GM23338 (cell line): ENCODE data around the gene RAMP3. TPM values are rescaled to one million over a fixed set of nuclear protein-coding genes. Genes with fewer than 3 reads are reported as not detected.

Source experiments
- ATAC-seq: fragments of 200-7000 bp; cut with Tn5 transposase; 3 replicates; pipeline ENCODE4 v1.9.1; 2020
- DNase-seq: peaks from one replicate; pipeline ENCODE4 v3.0.0-alpha.2; 2015; ENCODE audit warnings: low spot score
- H2AFZ ChIP-seq: fragments of 200-600 bp; sonication (generic); 2 replicates; pipeline ENCODE4 v1.8.0; 2016; ENCODE audit warnings: antibody characterized with exemption, mild to moderate bottlenecking, moderate library complexity
- H3F3A ChIP-seq: fragments of 200-600 bp; sonication (generic); replicated peaks from 2 replicates; pipeline ENCODE4 v1.8.0; 2017; ENCODE audit warnings: antibody characterized with exemption, mixed run types, low read depth
- H3K27ac ChIP-seq: fragments of 200-600 bp; sonication (generic); 2 replicates; pipeline ENCODE4 v1.6.1; 2016; ENCODE audit warnings: low read depth
- H3K27me3 ChIP-seq: fragments of 200-600 bp; sonication (generic); 2 replicates; pipeline ENCODE4 v1.8.0; 2016; ENCODE audit warnings: mild to moderate bottlenecking, mixed run types, moderate library complexity; ENCODE audit not compliant: insufficient read depth
- H3K36me3 ChIP-seq: fragments of 200-600 bp; sonication (generic); 2 replicates; pipeline ENCODE4 v1.8.0; 2016; ENCODE audit warnings: mild to moderate bottlenecking; ENCODE audit not compliant: insufficient read depth
- H3K4me1 ChIP-seq: fragments of 200-600 bp; sonication (generic); 2 replicates; pipeline ENCODE4 v1.8.0; 2016; ENCODE audit warnings: mild to moderate bottlenecking, moderate library complexity; ENCODE audit not compliant: insufficient read depth
- H3K4me2 ChIP-seq: fragments of 200-600 bp; sonication (generic); 2 replicates; pipeline ENCODE4 v1.7.1; 2017; ENCODE audit warnings: mixed run types
- H3K4me3 ChIP-seq: fragments of 200-600 bp; sonication (generic); 2 replicates; pipeline ENCODE4 v1.6.1; 2016; ENCODE audit warnings: mixed run types
- H3K79me2 ChIP-seq: fragments of 200-600 bp; sonication (generic); replicated peaks from 2 replicates; pipeline ENCODE4 v1.8.0; 2017; ENCODE audit warnings: mild to moderate bottlenecking; ENCODE audit not compliant: insufficient read depth
- H3K9me2 ChIP-seq: fragments of 200-600 bp; sonication (generic); 2 replicates; pipeline ENCODE4 v1.8.0; 2017; ENCODE audit not compliant: insufficient read depth
- H4K20me1 ChIP-seq: fragments of 200-600 bp; sonication (generic); replicated peaks from 2 replicates; pipeline ENCODE4 v1.8.0; 2017; ENCODE audit warnings: mild to moderate bottlenecking; ENCODE audit not compliant: insufficient read depth
- H3K27ac Mint-ChIP-seq: 2 replicates; pipeline ENCODE4 v1.8.0; 2020; ENCODE audit warnings: inconsistent platforms, mild to moderate bottlenecking, moderate library complexity, mixed read lengths
- H3K27me3 Mint-ChIP-seq: 3 replicates; pipeline ENCODE4 v1.8.0; 2022; ENCODE audit warnings: low read depth, mild to moderate bottlenecking, moderate library complexity, mixed read lengths, inconsistent platforms; ENCODE audit not compliant: insufficient read depth, poor library complexity
- H3K36me3 Mint-ChIP-seq: 3 replicates; pipeline ENCODE4 v1.8.0; 2021; ENCODE audit warnings: low read depth, mild to moderate bottlenecking, inconsistent platforms, moderate library complexity, mixed read lengths
- H3K4me1 Mint-ChIP-seq: 3 replicates; pipeline ENCODE4 v1.8.0; 2020; ENCODE audit warnings: mild to moderate bottlenecking, inconsistent platforms, mixed read lengths
- H3K4me3 Mint-ChIP-seq: 3 replicates; pipeline ENCODE4 v1.8.0; 2021; ENCODE audit warnings: moderate library complexity, mild to moderate bottlenecking, inconsistent platforms, mixed read lengths
- H3K9me3 Mint-ChIP-seq: 3 replicates; pipeline ENCODE4 v1.8.0; 2020; ENCODE audit warnings: moderate library complexity, mild to moderate bottlenecking, inconsistent platforms, mixed read lengths
- EZH2phosphoT487 ChIP-seq: fragments of 200-600 bp; sonication (generic); IDR thresholded peaks from one replicate; pipeline ENCODE4 v1.8.1; 2018; ENCODE audit warnings: antibody characterized with exemption; ENCODE audit not compliant: unreplicated experiment
- NANOG ChIP-seq: IDR thresholded peaks from 2 replicates; pipeline ENCODE4 v1.6.1; 2016; ENCODE audit warnings: antibody characterized with exemption, borderline replicate concordance
- ZNF114 ChIP-seq: fragments of 250-450 bp; sonication (Bioruptor Pico); IDR thresholded peaks from 2 replicates; pipeline ENCODE4 v1.5.0; 2020; ENCODE audit warnings: mild to moderate bottlenecking, moderate library complexity
- ZNF462 ChIP-seq: fragments of 250-450 bp; sonication (Bioruptor Pico); IDR thresholded peaks from 2 replicates; pipeline ENCODE4 v1.5.0; 2020; ENCODE audit warnings: mild to moderate bottlenecking, moderate library complexity
- polyA plus RNA-seq: library from polyadenylated mRNA; unstranded; fragments of >200 nt; fragmentation: Nextera tagmentation; extraction: Ambion mirVana; gene quantifications from 2 replicates; pipeline ENCODE4 v1.2.1, GENCODE V29; 2016
- total RNA-seq: library from RNA; depleted of rRNA; stranded (reverse); fragments of >200 nt; shearing (Covaris generic); gene quantifications from 2 replicates; pipeline ENCODE4 v1.2.3, GENCODE V29; 2014
- TF ChIP-seq, protein P1 (sequence below): IDR thresholded peaks from 2 replicates; pipeline ENCODE4 v1.6.1; 2016; ENCODE audit warnings: antibody characterized with exemption

Gene RAMP3
- total and polyA plus RNA-seq, 2 experiments from 2014 or later, result 1.1 to 4.6 TPM

DNA sequence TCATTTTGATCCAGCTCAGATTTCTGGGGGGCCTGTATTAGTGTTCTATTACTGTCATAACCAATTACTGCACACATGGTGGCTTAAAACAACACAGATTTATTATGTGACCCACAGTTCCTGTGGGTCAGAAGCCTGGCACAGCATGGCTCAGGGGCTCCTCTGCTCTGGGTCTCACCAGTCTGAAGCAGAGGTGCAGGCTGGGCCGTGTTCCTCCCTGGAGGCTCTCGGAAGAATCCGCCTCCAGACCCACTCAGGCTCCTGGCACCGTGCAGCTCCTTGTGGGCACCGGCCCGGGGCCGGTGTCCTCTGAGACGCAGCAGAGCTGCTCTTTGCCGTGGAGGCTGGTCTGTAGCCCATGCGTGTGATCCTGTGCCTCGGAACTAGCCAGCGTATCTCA, 61.5 kb downstream of the RAMP3 start (continued):
- TF ChIP-seq ZNF462, result no peak
- no peak for TF ChIP-seq ZNF114 (CRISPR knock-in tag)

GRCh38 chr7:45219801-45220435, 62.3 kb downstream of the RAMP3 start:
- Mint-ChIP-seq H3K36me3 (no peaks in the 10 kb centered on the region), H3K4me3 (no peak overlapping the region), H3K9me3 (no peaks in the 10 kb centered on the region), H3K27ac (no peak overlapping the region), H3K27me3 (peaks cover 8% of the 10 kb centered on the region), H3K4me1 (peaks cover 21% of the 10 kb centered on the region)
- Histone ChIP-seq H4K20me1 (no peaks in the 10 kb centered on the region), H3K4me1 (peaks cover 3% of the 10 kb centered on the region), H3K4me2 (no peak overlapping the region), H3F3A (no peaks in the 10 kb centered on the region), H3K9me2 (no peaks in the 10 kb centered on the region), H3K4me3 (no peak overlapping the region), H3K79me2 (no peaks in the 10 kb centered on the region), H3K36me3 (no peaks in the 10 kb centered on the region), H3K27me3 (no peaks in the 10 kb centered on the region), H3K27ac (no peak overlapping the region), H2AFZ (no peak overlapping the region)
- no peak for TF ChIP-seq NANOG
- TF ChIP-seq, protein P1, sequence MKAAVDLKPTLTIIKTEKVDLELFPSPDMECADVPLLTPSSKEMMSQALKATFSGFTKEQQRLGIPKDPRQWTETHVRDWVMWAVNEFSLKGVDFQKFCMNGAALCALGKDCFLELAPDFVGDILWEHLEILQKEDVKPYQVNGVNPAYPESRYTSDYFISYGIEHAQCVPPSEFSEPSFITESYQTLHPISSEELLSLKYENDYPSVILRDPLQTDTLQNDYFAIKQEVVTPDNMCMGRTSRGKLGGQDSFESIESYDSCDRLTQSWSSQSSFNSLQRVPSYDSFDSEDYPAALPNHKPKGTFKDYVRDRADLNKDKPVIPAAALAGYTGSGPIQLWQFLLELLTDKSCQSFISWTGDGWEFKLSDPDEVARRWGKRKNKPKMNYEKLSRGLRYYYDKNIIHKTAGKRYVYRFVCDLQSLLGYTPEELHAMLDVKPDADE, result no peak
- no peak for TF ChIP-seq EZH2phosphoT487
- no peak for DNase-seq
- no peak for ATAC-seq
